Esophagus muscularis mucosa (tissue), 4 donors: ENCODE data around the gene ZNF580. TPM values are rescaled to one million over a fixed set of nuclear protein-coding genes. Genes with fewer than 3 reads are reported as not detected.
A peak's percentile ranks its signal among the peaks of the same experiment; 100 is the strongest.

Source experiments
- DNase-seq: peaks from one replicate; pipeline ENCODE4 v3.0.0-alpha.2; 2017; ENCODE audit errors: extremely low spot score
- H3K27ac ChIP-seq, 4 donors: fragments of 200-600 bp; sonication (generic); replicated peaks in 1 of 4; 1 replicate in 3 of 4; 2 replicates in 1 of 4; pipeline ENCODE4 v1.5.1; 2016 to 2019; ENCODE audit warnings: mild to moderate bottlenecking in 1 of 4
- H3K27me3 ChIP-seq, 4 donors: fragments of 200-600 bp; sonication (generic); one replicate each; pipeline versions ENCODE4 v1.5.1 to v1.6.0; 2016 to 2019
- H3K36me3 ChIP-seq, 4 donors: fragments of 200-600 bp; sonication (generic); one replicate each; pipeline ENCODE4 v1.5.1; 2016 to 2019
- H3K4me1 ChIP-seq, 4 donors: fragments of 200-600 bp; sonication (generic); one replicate each; pipeline ENCODE4 v1.5.1; 2016 to 2019
- H3K4me3 ChIP-seq, 4 donors: fragments of 200-600 bp; sonication (generic); 1 replicate in 2 of 4; 2 replicates in 2 of 4; pipeline ENCODE4 v1.5.1; 2016 to 2019; ENCODE audit warnings: mild to moderate bottlenecking in 4 of 4, moderate library complexity in 1 of 4
- H3K9me3 ChIP-seq, 4 donors: fragments of 200-600 bp; sonication (generic); 1 replicate in 3 of 4; 2 replicates in 1 of 4; pipeline ENCODE4 v1.5.1; 2016 to 2019
- EP300 ChIP-seq: sonication (generic); formaldehyde crosslinking; IDR thresholded peaks from one replicate; pipeline ENCODE4 v1.6.1; 2017; ENCODE audit warnings: antibody characterized with exemption
- POLR2A ChIP-seq: fragments of 450-650 bp; IDR thresholded peaks from one replicate; pipeline ENCODE4 v1.6.1; 2017; ENCODE audit warnings: antibody characterized with exemption, moderate library complexity, mild to moderate bottlenecking, low read depth
- POLR2AphosphoS5 ChIP-seq, 2 donors: sonication (generic); formaldehyde crosslinking; IDR thresholded peaks; one replicate each; pipeline ENCODE4 v1.6.1; 2017; ENCODE audit warnings: antibody characterized with exemption in 2 of 2
- WGBS: methylation state at CpG from one replicate; pipeline ENCODE4 v1.1.5; 2018; 5-methylcytosine and 5-hydroxymethylcytosine counted together
- intact Hi-C: fragments of 100-400 bp; cut with DNase I; formaldehyde crosslinking; loops from one replicate; pipeline ENCODE4 v1.15.1; 2023
- total RNA-seq, 4 donors: library from RNA; depleted of rRNA; stranded (reverse); fragments of >200 nt; gene quantifications; one replicate each; pipeline versions ENCODE4 v1.1.0 to v1.2.1, GENCODE V29; 2016
- TF ChIP-seq, protein P1 (sequence below), 3 experiments: fragments of 200-600 bp in 2 of 3; fragments of 450-650 bp in 1 of 3; sonication (generic) in 2 of 3; IDR thresholded peaks; one replicate each; pipeline ENCODE4 v1.5.1; 2017 to 2019; ENCODE audit warnings: antibody characterized with exemption in 3 of 3, mild to moderate bottlenecking in 2 of 3, moderate library complexity in 1 of 3

Gene ZNF580
- total RNA-seq, 4 donors from 2014 or later: 38.3 to 66.8 (median 43.1) TPM

DNA sequence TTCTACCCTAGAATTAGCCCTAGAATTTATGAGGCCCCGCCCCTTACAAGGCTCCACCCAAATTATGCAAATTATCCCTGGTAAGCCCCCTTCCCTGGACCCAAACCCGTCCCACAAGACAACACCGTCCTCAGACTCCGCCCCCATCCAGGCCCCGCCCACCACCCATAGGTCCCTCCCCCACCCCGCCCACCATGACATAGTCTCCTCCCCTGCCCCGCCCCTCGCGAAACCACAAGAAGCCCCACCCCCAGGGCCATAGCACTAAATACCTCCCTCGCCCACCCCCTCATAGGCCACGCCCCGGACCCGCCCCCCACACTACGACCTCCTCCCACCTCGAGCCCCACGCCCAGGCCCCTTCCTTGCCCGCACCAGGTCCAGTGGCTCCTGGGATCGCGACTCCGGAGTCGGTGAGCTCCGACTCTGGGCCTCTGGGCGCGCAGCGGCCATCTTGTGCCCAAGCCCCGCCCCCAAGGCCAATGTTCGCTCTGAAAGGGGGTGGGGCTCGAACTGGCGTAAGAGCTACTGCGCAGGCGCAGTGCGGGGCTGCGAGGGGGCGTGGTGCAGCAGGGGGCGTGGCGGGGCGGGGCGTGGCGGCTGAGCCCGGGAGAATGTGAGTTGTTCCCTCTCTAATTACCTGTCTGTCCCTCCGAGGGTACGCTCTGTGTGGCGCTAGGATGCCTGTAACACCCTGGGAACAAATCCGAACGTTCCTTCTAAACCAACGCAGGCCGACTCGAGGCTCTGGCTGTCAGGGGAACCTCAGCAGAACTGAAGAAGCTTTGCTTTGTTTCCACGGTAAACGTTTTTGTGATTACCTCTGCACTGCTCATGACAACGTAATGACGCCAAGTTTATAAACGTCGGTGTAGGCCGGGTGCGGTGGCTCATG is 16.4 kb upstream of the ZNF580 start, which contains the start of gene ZNF784:
Gene ZNF784, minus strand, starts transcription at position 458 of the 895 bp plus-strand sequence. Its CDS starts 5 bp downstream, at position 453.
- no peaks in the 10 kb centered on the region for H3K27me3 ChIP-seq
- peaks cover 6 to 24% (median 15%) of the 10 kb centered on the region in 4 donors for H3K36me3 ChIP-seq
- H3K9me3 ChIP-seq: no peaks in the 10 kb centered on the region
- peak; percentile 98 for DNase-seq
- H3K4me1 ChIP-seq: peaks cover 5 to 34% (median 24%) of the 10 kb centered on the region in 4 donors
- WGBS: under 1% methylated on average over 18 of the region's 56 CpGs
- H3K4me3 ChIP-seq: peak within 1 kb of the TSS; percentile 59 to 77 (median 68)
- no peak for TF ChIP-seq POLR2A
- peak; percentile 80 to 82 for TF ChIP-seq POLR2AphosphoS5 (IDR thresholded peaks at IDR 0.05)
- TF ChIP-seq, protein P1, sequence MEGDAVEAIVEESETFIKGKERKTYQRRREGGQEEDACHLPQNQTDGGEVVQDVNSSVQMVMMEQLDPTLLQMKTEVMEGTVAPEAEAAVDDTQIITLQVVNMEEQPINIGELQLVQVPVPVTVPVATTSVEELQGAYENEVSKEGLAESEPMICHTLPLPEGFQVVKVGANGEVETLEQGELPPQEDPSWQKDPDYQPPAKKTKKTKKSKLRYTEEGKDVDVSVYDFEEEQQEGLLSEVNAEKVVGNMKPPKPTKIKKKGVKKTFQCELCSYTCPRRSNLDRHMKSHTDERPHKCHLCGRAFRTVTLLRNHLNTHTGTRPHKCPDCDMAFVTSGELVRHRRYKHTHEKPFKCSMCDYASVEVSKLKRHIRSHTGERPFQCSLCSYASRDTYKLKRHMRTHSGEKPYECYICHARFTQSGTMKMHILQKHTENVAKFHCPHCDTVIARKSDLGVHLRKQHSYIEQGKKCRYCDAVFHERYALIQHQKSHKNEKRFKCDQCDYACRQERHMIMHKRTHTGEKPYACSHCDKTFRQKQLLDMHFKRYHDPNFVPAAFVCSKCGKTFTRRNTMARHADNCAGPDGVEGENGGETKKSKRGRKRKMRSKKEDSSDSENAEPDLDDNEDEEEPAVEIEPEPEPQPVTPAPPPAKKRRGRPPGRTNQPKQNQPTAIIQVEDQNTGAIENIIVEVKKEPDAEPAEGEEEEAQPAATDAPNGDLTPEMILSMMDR (IDR thresholded peaks at IDR 0.05): peak in 1 of 3 experiments; percentile 6
- no peak for TF ChIP-seq EP300
- peak within 1 kb of the TSS; percentile 90 to 96 (median 94) for H3K27ac ChIP-seq
- intact Hi-C loops: no loop called here

DNA sequence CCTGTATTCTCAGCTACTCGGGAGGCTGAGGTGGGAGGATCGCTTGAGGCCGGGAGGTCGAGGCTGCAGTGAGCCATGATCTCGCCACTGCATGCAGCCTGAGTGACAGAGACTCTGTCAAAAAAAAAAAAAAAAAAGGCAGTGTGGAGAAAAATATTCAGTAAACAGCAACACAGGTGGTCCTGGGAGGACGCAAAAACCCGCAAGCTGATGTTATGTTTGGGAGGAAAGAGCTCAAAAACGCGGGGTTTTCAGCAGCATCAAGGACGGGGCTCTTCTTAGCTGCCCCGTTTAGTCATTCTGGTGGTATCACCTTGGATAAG is 15.8 kb upstream of the ZNF580 start:
- 46% methylated on average over 11 of the region's 11 CpGs for WGBS
- H3K27me3 ChIP-seq: no peaks in the 10 kb centered on the region
- peak overlapping the region; percentile 59 to 77 (median 68) for H3K4me3 ChIP-seq
- peaks cover 6 to 24% (median 15%) of the 10 kb centered on the region in 4 donors for H3K36me3 ChIP-seq
- H3K4me1 ChIP-seq: peaks cover 5 to 28% (median 19%) of the 10 kb centered on the region in 4 donors
- H3K27ac ChIP-seq: peak overlapping the region; percentile 90 to 96 (median 94)
- intact Hi-C loops: no loop called here
- DNase-seq: no peak
- no peaks in the 10 kb centered on the region for H3K9me3 ChIP-seq
- TF ChIP-seq POLR2A (no peak), EP300 (no peak), POLR2AphosphoS5 (IDR thresholded peaks at IDR 0.05) (no peak)
- TF ChIP-seq, protein P1 (IDR thresholded peaks at IDR 0.05): no peak

DNA sequence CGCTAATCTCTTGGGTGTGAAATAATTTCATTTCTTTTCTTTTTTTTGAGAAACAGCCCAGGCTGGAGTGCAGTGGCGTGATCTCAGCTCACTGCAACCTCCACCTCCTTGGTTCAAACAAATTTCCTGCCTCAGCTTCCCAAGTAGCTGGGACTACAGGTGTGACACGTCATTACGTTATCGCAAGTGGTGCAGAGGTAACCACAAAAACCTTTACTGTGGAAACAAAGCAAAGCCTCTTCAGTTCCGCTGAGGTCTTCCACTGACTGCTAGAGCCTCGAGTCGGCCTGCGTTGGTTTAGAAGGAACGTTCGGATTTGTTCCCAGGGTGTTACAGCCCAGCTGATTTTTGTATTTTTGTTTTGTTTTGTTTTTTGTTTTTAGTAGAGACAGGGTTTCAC is 14.5 kb upstream of the ZNF580 start:
- Histone ChIP-seq H3K27ac (no peak overlapping the region), H3K4me1 (peaks cover 5 to 22% (median 15%) of the 10 kb centered on the region in 4 donors), H3K4me3 (no peak overlapping the region), H3K9me3 (no peaks in the 10 kb centered on the region), H3K36me3 (peaks cover 6 to 12% (median 11%) of the 10 kb centered on the region in 4 donors), H3K27me3 (no peaks in the 10 kb centered on the region)
- no peak for TF ChIP-seq EP300
- TF ChIP-seq POLR2AphosphoS5 (IDR thresholded peaks at IDR 0.05): no peak
- TF ChIP-seq POLR2A: no peak
- TF ChIP-seq, protein P1 (IDR thresholded peaks at IDR 0.05): no peak
- intact Hi-C loops: no loop called here
- DNase-seq: no peak
- 81% methylated on average over 11 of the region's 11 CpGs for WGBS

DNA sequence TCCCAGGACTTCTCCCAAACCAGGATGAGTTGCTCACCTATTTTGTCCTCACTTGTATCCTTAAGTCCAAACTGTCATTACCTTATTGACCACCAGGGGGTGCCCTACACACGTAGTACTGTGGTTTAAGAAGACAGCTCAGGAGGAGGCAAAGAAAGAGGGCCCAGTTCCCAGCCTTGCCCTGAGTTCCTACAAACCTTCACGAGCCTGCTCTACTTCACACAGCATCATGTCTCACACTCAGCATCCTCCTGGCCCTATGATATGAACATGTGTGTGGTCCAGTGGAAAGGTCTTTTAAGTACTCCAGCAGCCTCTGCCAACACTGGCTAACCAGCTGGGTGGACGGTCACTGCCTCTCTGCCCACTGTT is 8.4 kb upstream of the ZNF580 start:
- peak overlapping the region; percentile 57 to 68 (median 62) for H3K27ac ChIP-seq
- TF ChIP-seq EP300 (no peak), POLR2AphosphoS5 (IDR thresholded peaks at IDR 0.05) (peak in 1 of 2 donors; percentile 36)
- TF ChIP-seq, protein P1 (IDR thresholded peaks at IDR 0.05): peak; percentile 89 to 97 (median 90)
- intact Hi-C loops: loop anchor here (1.0 kb wide), 1 partner anchor 115 kb away; no protein-coding TSS in a partner anchor
- WGBS: 17% methylated on average over 3 of the region's 3 CpGs
- no peaks in the 10 kb centered on the region for H3K9me3 ChIP-seq
- peaks cover 25 to 44% (median 38%) of the 10 kb centered on the region in 4 donors for H3K4me1 ChIP-seq
- no peak overlapping the region for H3K4me3 ChIP-seq
- peaks cover 0 to 3% (median 0%) of the 10 kb centered on the region in 4 donors for H3K36me3 ChIP-seq
- no peaks in the 10 kb centered on the region for H3K27me3 ChIP-seq
- peak; percentile 99 for DNase-seq
